ENCODE measurements around the gene NAV1. TPM values are rescaled to one million over a fixed set of nuclear protein-coding genes. Genes with fewer than 3 reads are reported as not detected.

NAV1 gene
- total and polyA plus RNA-seq, 9 of the 15 experiments (the other 6 are each of a cell fraction or from before 2014, with no cell fraction given) = 0.91 to 16.8 (median 3.2) TPM

GRCh38 chr1:201551877-201552731 lies 13.2 kb downstream of the NAV1 start (continued):
- TF ChIP-seq ZNF146 (CRISPR knock-in tag; IDR thresholded peaks at IDR 0.05; ENCODE audit: unreplicated experiment) = no peak
- 0 out of 2 replicates have a peak, but pooled peaks have one; percentile 35 for TF ChIP-seq ZNF197 (CRISPR knock-in tag; IDR thresholded peaks at IDR 0.05; ENCODE audit: low read depth)
- TF ChIP-seq CBX8 (IDR thresholded peaks at IDR 0.05; ENCODE audit: borderline replicate concordance, extremely low read depth, low read depth, low read length, poor library complexity, severe bottlenecking) = no peak
- TF ChIP-seq XRCC3 (IDR thresholded peaks at IDR 0.05) = no peak
- no peak for TF ChIP-seq PTBP1 (IDR thresholded peaks at IDR 0.05; ENCODE audit: low read depth, low read length)
- TF ChIP-seq PREB (CRISPR knock-in tag; IDR thresholded peaks at IDR 0.05) = no peak
- peak; percentile 84 for TF ChIP-seq ARID1B (IDR thresholded peaks at IDR 0.05)
- no peak for TF ChIP-seq MBD1 (CRISPR knock-in tag; IDR thresholded peaks at IDR 0.05)
- TF ChIP-seq ZNF551 (CRISPR knock-in tag; IDR thresholded peaks at IDR 0.05) = no peak
- no peak for TF ChIP-seq CBX5 (IDR thresholded peaks at IDR 0.05; ENCODE audit: borderline replicate concordance, low read depth)
- no peak for TF ChIP-seq CREBBP (IDR thresholded peaks at IDR 0.05; ENCODE audit: low read depth, low read length)
- no peak for TF ChIP-seq TCF15 (CRISPR knock-in tag; IDR thresholded peaks at IDR 0.05)
- TF ChIP-seq ZNF408 (CRISPR knock-in tag; IDR thresholded peaks at IDR 0.05; ENCODE audit: low read depth) = no peak
- no peak for TF ChIP-seq PHF8 (IDR thresholded peaks at IDR 0.05; ENCODE audit: borderline replicate concordance, low read length)
- TF ChIP-seq BMI1 (IDR thresholded peaks at IDR 0.05; ENCODE audit: low read length) = no peak
- TF ChIP-seq KDM4B (IDR thresholded peaks at IDR 0.05; ENCODE audit: borderline replicate concordance in 2 of 2, low read depth in 1 of 2) = no peak
- no peak for TF ChIP-seq CXXC5 (CRISPR knock-in tag; IDR thresholded peaks at IDR 0.05)
- peak; percentile 88 for TF ChIP-seq CREM (IDR thresholded peaks at IDR 0.05; ENCODE audit: low read depth)
- no peak for TF ChIP-seq BHLHE40 (IDR thresholded peaks at IDR 0.05; ENCODE audit: low read length)
- TF ChIP-seq NBN (IDR thresholded peaks at IDR 0.05; ENCODE audit: low read depth) = peak; percentile 42; the same call in 1 of the 2 replicates
- peak; percentile 92 for TF ChIP-seq BCOR (IDR thresholded peaks at IDR 0.05)
- no peak for TF ChIP-seq MCM7 (IDR thresholded peaks at IDR 0.05)
- no peak; the same call in 1 of the 2 replicates for TF ChIP-seq NCOR1 (IDR thresholded peaks at IDR 0.05)
- no peak for TF ChIP-seq HOXB6 (CRISPR knock-in tag; IDR thresholded peaks at IDR 0.05; ENCODE audit: borderline replicate concordance)

Measured in K562 (cell line).